GM12878 (cell line): ENCODE results near the gene ABCA9. TPM values are rescaled to one million over a fixed set of nuclear protein-coding genes. Genes with fewer than 3 reads are reported as not detected.

Experiments used
- microRNA-seq: library from miRNA; unstranded; fragments of <30 nt; microRNA quantifications from one replicate; pipeline ENCODE4, GENCODE V29; 2018
- polyA plus RNA-seq, 11 experiments: library from polyadenylated mRNA; depleted of rRNA in 4 of 11; unstranded in 6 of 11; stranded (reverse) in 5 of 11; fragments of >200 nt; fragmentation: Nextera tagmentation in 4 of 11; fragmentation: Illumina TruSeq in 1 of 11; extraction: Ambion mirVana in 4 of 11; extraction: Trizol in 1 of 11; gene quantifications; 1 replicate in 1 of 11; 2 replicates in 10 of 11; pipeline versions ENCODE4 v1.2.1 to v1.2.3, GENCODE V29; 2011 to 2016; ENCODE audit warnings: inconsistent platforms in 2 of 11, missing spikeins in 2 of 11, low read depth in 1 of 11
- small RNA-seq: library from RNA; depleted of rRNA; stranded (forward); fragments of <200 nt; gene quantifications from one replicate; pipeline ENCODE3, GENCODE V24; 2014
- total RNA-seq, 4 experiments: library from RNA; depleted of rRNA in 3 of 4; stranded (reverse); fragments of >200 nt in 3 of 4; fragmentation: Illumina TruSeq in 1 of 4; extraction: Trizol in 1 of 4; gene quantifications; 2 replicates each; pipeline versions ENCODE4 v1.2.1 to v1.2.3, GENCODE V29; 2013 to 2021

Gene ABCA9
- total and polyA plus RNA-seq, 10 of the 15 experiments (the other 5 are each of a cell fraction or from before 2014, with no cell fraction given), result under 0.01 to 2.9 (median 0.31) TPM

Small RNAs within 50 kb of the gene (microRNA-seq; reads per million reads assigned to microRNA genes)
- gene MIR4524A (not detected), gene MIR4524B (not detected)

Small RNAs within 50 kb of the gene (small RNA-seq; reads per million reads assigned to genes)
- gene MIR4524B, result 2.1 reads per million, percentile 63 among the genes with 10 or more reads in this experiment

Other genes with a start within 250 kb of the ABCA9 start
- not detected in 2 replicates for gene ABCA8, start 105.5 kb downstream of the ABCA9 start, total RNA-seq (2014; rRNA removed)
- not detected in 2 replicates for gene ABCA8, start 105.5 kb downstream of the ABCA9 start, total RNA-seq (2014; rRNA removed; fragmentation: Illumina TruSeq; extraction: Trizol)
- 0.15 and 0.19 TPM in 2 replicates for gene ABCA8, start 105.5 kb downstream of the ABCA9 start, total RNA-seq (2021)
- 0.05 and 0.06 TPM in 2 replicates for gene ABCA8, start 105.5 kb downstream of the ABCA9 start, polyA plus RNA-seq (2011; rRNA removed)
- gene ABCA8, start 105.5 kb downstream of the ABCA9 start, polyA plus RNA-seq (2014; fragmentation: Illumina TruSeq; extraction: Trizol), result not detected in 2 replicates
- not detected for gene ABCA8, start 105.5 kb downstream of the ABCA9 start, polyA plus RNA-seq (2014; fragmentation: Nextera tagmentation; extraction: Ambion mirVana)
- not detected in 2 replicates for gene ABCA8, start 105.5 kb downstream of the ABCA9 start, polyA plus RNA-seq (2014; rRNA removed)
- not detected for gene ABCA8, start 105.5 kb downstream of the ABCA9 start, polyA plus RNA-seq (2016; fragmentation: Nextera tagmentation; extraction: Ambion mirVana)
- 15.6 and 18.1 TPM in 2 replicates for gene ABCA6, start 81.0 kb upstream of the ABCA9 start, total RNA-seq (2014; rRNA removed)
- gene ABCA6, start 81.0 kb upstream of the ABCA9 start, total RNA-seq (2014; rRNA removed; fragmentation: Illumina TruSeq; extraction: Trizol), result 19.5 and 21.4 TPM in 2 replicates
- gene ABCA6, start 81.0 kb upstream of the ABCA9 start, total RNA-seq (2021), result 13.7 and 14.3 TPM in 2 replicates
- 36.9 and 53.4 TPM in 2 replicates for gene ABCA6, start 81.0 kb upstream of the ABCA9 start, polyA plus RNA-seq (2011; rRNA removed)
- gene ABCA6, start 81.0 kb upstream of the ABCA9 start, polyA plus RNA-seq (2014; fragmentation: Illumina TruSeq; extraction: Trizol), result 15.6 and 18.6 TPM in 2 replicates
- gene ABCA6, start 81.0 kb upstream of the ABCA9 start, polyA plus RNA-seq (2014; fragmentation: Nextera tagmentation; extraction: Ambion mirVana), result 10 to 100 TPM in 1 of 2 experiments, 1 to 10 TPM in 1; 9.0 to 10.1 TPM
- gene ABCA6, start 81.0 kb upstream of the ABCA9 start, polyA plus RNA-seq (2014; rRNA removed), result 7.6 and 11.5 TPM in 2 replicates
- gene ABCA6, start 81.0 kb upstream of the ABCA9 start, polyA plus RNA-seq (2016; fragmentation: Nextera tagmentation; extraction: Ambion mirVana), result 1 to 10 TPM; 6.8 to 7.0 TPM
- 0.85 and 2.7 TPM in 2 replicates for gene ABCA10, start 167.9 kb upstream of the ABCA9 start, total RNA-seq (2014; rRNA removed)
- 1.4 and 1.6 TPM in 2 replicates for gene ABCA10, start 167.9 kb upstream of the ABCA9 start, total RNA-seq (2014; rRNA removed; fragmentation: Illumina TruSeq; extraction: Trizol)
- 0.82 and 1.2 TPM in 2 replicates for gene ABCA10, start 167.9 kb upstream of the ABCA9 start, total RNA-seq (2021)
- 3.0 and 4.5 TPM in 2 replicates for gene ABCA10, start 167.9 kb upstream of the ABCA9 start, polyA plus RNA-seq (2011; rRNA removed)
- gene ABCA10, start 167.9 kb upstream of the ABCA9 start, polyA plus RNA-seq (2014; fragmentation: Illumina TruSeq; extraction: Trizol), result 1.2 and 1.3 TPM in 2 replicates
- gene ABCA10, start 167.9 kb upstream of the ABCA9 start, polyA plus RNA-seq (2014; fragmentation: Nextera tagmentation; extraction: Ambion mirVana), result under 1 TPM; 0.50 to 0.77 TPM
- gene ABCA10, start 167.9 kb upstream of the ABCA9 start, polyA plus RNA-seq (2014; rRNA removed), result 0.98 and 1.2 TPM in 2 replicates
- gene ABCA10, start 167.9 kb upstream of the ABCA9 start, polyA plus RNA-seq (2016; fragmentation: Nextera tagmentation; extraction: Ambion mirVana), result under 1 TPM; 0.33 to 0.66 TPM